Stimulated activated naive B cell treated with anti-CD40 and anti-IgM and Interleukin-4, amounts not matched to agents 10 μg/mL and 1 μg/mL and 100 μg/mL, for 72 hours (primary cell): ENCODE results near the gene TRPM6.
A peak's percentile ranks its signal among the peaks of the same experiment; 100 is the strongest.

Experiments used
- ATAC-seq, 2 donors: fragments of 150-1000 bp; cut with Tn5 transposase; replicated peaks; 2 replicates each; pipeline ENCODE4 v1.10.0; 2021; ENCODE audit warnings: moderate library complexity in 1 of 2
- DNase-seq: peaks from one replicate; pipeline ENCODE4 v3.0.0; 2021
- H3K27ac Mint-ChIP-seq: one replicate; pipeline ENCODE4 v1.8.0; 2022; ENCODE audit warnings: mild to moderate bottlenecking, mixed read lengths
- H3K27me3 Mint-ChIP-seq, 2 donors: one replicate each; pipeline ENCODE4 v1.8.0; 2022; ENCODE audit warnings: mixed read lengths in 2 of 2
- H3K36me3 Mint-ChIP-seq, 2 donors: one replicate each; pipeline ENCODE4 v1.8.0; 2022; ENCODE audit warnings: mixed read lengths in 2 of 2, mild to moderate bottlenecking in 1 of 2
- H3K4me1 Mint-ChIP-seq, 2 donors: one replicate each; pipeline ENCODE4 v1.8.0; 2022; ENCODE audit warnings: mixed read lengths in 2 of 2, mild to moderate bottlenecking in 1 of 2
- H3K4me3 Mint-ChIP-seq, 2 donors: one replicate each; pipeline ENCODE4 v1.8.0; 2022; ENCODE audit warnings: mild to moderate bottlenecking in 2 of 2, mixed read lengths in 2 of 2, moderate library complexity in 1 of 2
- H3K9me3 Mint-ChIP-seq, 2 donors: one replicate each; pipeline ENCODE4 v1.8.0; 2022; ENCODE audit warnings: mixed read lengths in 2 of 2, mild to moderate bottlenecking in 1 of 2

Gene TRPM6

DNA sequence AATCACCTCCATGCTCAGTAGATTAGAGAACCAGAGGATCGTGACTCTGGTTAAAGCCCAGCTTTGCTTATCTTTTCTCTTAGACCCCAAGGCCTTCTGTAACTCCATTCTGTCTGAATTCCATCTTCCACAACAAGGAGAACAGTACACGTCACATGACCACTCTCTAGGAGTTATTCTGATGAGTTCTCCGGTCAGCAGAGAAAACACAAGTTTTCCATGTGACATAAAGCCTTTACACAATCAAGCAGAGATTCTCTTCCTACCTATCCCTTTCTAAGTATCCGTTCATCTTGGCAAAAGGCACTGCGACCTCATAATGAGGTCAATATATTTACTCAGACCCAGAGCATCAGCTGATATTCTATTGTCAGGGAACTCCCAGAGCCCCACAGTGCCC lies 112.3 kb downstream of the TRPM6 start:
- Mint-ChIP-seq H3K27me3 (peaks cover 15 to 16% of the 10 kb centered on the region in 2 donors), H3K4me1 (no peaks in the 10 kb centered on the region), H3K36me3 (no peaks in the 10 kb centered on the region), H3K27ac (no peak overlapping the region), H3K4me3 (no peak overlapping the region), H3K9me3 (no peaks in the 10 kb centered on the region)
- DNase-seq = no peak
- ATAC-seq = no peak

DNA sequence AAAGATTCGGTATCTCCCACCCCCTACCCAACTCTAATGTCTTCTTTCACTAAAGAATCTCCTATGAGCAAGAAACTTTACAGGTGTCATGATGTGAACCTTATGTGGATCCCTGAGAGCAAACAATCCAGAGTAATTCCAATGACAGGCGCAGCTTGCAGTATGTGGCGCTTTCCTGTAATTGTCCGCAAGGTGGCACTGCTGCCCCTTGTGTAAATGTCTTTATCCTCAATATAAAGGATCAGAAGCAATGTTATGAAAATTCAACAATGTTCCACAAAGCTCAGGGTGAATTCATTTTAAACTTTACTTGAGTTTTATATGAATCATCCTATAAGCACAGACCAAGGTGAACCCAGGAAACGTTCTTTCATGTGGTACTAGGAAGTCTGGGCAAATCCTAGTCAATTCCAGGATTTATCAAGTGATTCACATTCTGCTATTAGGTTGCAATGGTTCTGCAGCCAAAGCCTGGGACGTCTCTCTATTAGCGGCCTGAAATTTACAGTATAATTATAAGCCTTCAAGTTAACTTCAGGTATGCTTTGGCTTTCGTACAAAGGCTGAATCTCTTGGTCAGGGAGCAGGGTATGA lies 113.7 kb downstream of the TRPM6 start:
- Mint-ChIP-seq H3K4me1 (no peaks in the 10 kb centered on the region), H3K36me3 (no peaks in the 10 kb centered on the region), H3K9me3 (no peaks in the 10 kb centered on the region), H3K4me3 (no peak overlapping the region), H3K27ac (no peak overlapping the region), H3K27me3 (peaks cover 12 to 16% of the 10 kb centered on the region in 2 donors)
- ATAC-seq (peak; percentile 69 to 71), DNase-seq (peak; percentile 49)

DNA sequence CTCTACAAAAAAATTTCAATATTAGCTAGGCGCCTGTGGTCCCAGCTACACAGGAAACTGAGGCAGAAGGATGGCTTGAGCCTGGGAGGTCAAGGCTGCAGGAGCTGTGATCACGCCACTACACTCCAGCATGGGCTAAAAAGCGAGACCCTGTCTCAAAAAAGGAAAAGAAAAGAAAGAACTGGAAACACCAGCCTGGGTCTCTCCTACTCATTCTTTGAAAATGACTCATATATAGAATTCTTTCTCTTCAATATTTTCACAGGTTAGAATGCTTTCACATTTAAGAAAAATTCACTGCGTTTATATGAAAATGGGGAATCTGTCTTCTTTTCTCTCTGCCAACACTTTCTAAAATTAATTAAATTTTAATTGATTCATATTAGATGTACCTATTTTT lies 115.6 kb downstream of the TRPM6 start:
- ATAC-seq = no peak
- DNase-seq = no peak
- Mint-ChIP-seq H3K4me1 (no peaks in the 10 kb centered on the region), H3K36me3 (no peaks in the 10 kb centered on the region), H3K27me3 (peaks cover 18 to 21% of the 10 kb centered on the region in 2 donors), H3K27ac (no peak overlapping the region), H3K9me3 (no peaks in the 10 kb centered on the region), H3K4me3 (no peak overlapping the region)

DNA sequence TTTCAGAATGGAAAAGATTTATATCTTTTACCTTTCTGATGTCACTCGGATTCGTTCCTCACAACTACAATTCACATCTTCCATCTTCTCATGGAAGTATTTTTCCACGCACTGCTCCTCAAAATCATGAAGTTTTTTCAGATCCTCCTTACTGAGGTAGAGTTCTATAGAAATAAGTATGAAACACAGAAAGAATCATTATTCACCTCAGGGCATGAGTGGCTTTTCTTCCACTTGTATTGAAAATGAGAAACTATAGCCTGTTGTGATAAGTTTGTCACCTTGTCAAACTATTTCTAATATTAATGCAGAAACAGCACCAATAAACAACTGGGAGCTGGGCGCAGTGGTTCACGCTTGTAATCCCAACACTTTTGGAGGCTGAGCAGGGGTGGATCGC lies 116.0 kb downstream of the TRPM6 start:
- DNase-seq = no peak
- ATAC-seq = no peak
- H3K27me3 Mint-ChIP-seq = peaks cover 18 to 21% of the 10 kb centered on the region in 2 donors
- no peaks in the 10 kb centered on the region for H3K9me3 Mint-ChIP-seq
- H3K4me1 Mint-ChIP-seq = no peaks in the 10 kb centered on the region
- no peak overlapping the region for H3K27ac Mint-ChIP-seq
- no peak overlapping the region for H3K4me3 Mint-ChIP-seq
- H3K36me3 Mint-ChIP-seq = no peaks in the 10 kb centered on the region

DNA sequence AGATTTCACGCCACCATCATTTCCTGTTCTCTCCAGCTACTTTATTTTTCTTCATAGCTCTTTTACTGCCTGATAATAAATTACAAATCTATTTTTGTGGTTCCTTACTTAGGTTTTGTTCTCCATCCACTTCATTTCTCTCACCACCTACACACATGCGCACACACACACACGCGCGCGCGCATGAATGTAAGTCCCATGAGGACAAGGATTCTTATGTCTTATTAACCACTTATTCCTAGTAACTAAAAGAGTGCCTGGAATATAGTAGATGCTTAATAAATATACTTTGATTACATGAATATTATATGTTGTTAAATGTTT lies 116.5 kb downstream of the TRPM6 start:
- Mint-ChIP-seq H3K27me3 (peaks cover 18 to 21% of the 10 kb centered on the region in 2 donors), H3K27ac (no peak overlapping the region), H3K4me3 (no peak overlapping the region), H3K36me3 (no peaks in the 10 kb centered on the region), H3K9me3 (no peaks in the 10 kb centered on the region), H3K4me1 (no peaks in the 10 kb centered on the region)
- ATAC-seq = no peak
- DNase-seq = no peak

DNA sequence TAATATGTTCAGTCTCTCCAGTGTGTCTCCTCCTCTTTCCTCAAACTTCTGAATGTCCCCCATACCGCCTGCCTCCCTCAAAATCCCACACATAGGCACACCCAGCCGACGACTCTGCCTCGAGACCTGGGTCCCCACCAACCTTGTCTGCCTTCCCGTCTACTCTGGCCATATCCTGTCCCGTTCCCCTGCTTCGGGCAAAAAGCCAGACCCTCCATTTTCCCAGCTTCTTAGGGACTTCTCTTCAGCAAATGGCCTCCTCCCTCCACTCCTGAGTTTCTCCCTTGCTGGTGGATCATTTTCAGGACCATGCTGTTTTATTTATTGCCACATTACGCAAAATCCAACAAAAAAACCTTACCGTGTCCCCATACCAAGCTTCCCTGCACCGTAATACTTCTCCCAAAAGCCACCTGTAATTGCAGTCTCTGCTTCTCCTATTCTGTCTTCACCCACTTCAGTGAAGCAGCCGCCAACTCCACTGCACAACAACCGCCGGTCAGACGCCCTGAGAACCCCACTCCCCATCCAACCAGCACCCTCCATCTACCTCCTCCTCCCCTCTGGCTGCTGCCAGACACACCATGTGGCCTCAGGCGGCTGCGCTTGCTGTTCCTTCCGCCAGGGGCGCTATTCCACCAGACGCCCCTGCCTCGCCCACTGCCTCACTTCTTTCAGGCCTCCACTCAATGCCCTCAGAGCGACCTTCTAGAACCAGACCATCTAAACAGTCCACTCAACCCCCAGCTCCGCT lies 117.0 kb downstream of the TRPM6 start:
- H3K27me3 Mint-ChIP-seq = peaks cover 18 to 21% of the 10 kb centered on the region in 2 donors
- no peaks in the 10 kb centered on the region for H3K36me3 Mint-ChIP-seq
- peak; percentile 4 for DNase-seq
- no peaks in the 10 kb centered on the region for H3K9me3 Mint-ChIP-seq
- ATAC-seq = peak; percentile 60 to 72
- H3K4me3 Mint-ChIP-seq = no peak overlapping the region
- H3K27ac Mint-ChIP-seq = no peak overlapping the region
- no peaks in the 10 kb centered on the region for H3K4me1 Mint-ChIP-seq

DNA sequence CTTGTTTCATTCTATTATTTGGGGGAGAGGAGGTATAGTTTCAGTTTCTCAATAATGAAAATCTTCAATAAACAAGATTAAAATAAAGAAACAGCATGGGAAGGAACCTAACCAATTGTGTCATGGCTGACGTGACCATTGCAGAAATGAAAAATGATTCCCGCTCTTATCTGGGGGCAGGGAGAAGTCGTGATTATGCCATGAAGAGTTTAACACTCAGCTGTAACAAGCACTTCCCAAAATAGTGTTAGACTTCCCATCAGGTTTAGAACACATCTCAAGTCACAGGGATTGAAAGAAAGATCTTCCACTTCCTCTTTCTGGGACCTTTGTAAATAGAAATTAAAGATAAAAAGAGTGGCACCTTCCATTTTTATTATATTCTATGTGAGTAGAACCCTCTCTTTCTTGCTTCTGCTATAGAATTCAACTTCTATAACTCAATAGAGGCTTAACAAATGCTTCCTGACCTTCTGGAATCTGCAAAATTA lies 122.2 kb downstream of the TRPM6 start:
- H3K36me3 Mint-ChIP-seq = no peaks in the 10 kb centered on the region
- DNase-seq (no peak), ATAC-seq (no peak)
- no peak overlapping the region for H3K4me3 Mint-ChIP-seq
- no peaks in the 10 kb centered on the region for H3K9me3 Mint-ChIP-seq
- peaks cover 0 to 2% of the 10 kb centered on the region in 2 donors for H3K4me1 Mint-ChIP-seq
- H3K27ac Mint-ChIP-seq = no peak overlapping the region
- H3K27me3 Mint-ChIP-seq = peaks cover 17 to 29% of the 10 kb centered on the region in 2 donors

DNA sequence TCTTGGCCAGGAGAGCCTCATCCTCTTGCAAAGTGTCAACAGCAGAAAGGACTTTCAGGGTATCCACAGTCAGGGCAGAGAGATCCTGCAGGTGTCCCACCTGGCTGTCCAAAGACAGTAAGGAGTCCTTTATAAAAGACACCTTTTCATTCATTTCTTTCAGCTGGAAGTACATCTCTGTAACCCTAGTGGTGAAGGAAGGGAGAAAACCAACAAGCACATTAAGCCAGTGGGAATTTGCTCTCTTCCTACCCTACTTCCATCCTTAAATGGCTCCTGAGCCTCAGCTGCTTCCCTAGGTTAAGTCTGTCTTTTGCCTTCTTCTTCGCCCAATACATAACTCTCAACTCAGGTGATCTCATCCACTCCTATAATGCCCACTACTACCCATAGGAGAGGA lies 124.8 kb downstream of the TRPM6 start:
- Mint-ChIP-seq H3K27me3 (peaks cover 8 to 16% of the 10 kb centered on the region in 2 donors), H3K27ac (no peak overlapping the region), H3K4me3 (no peak overlapping the region), H3K9me3 (no peaks in the 10 kb centered on the region), H3K4me1 (peaks cover 0 to 2% of the 10 kb centered on the region in 2 donors), H3K36me3 (no peaks in the 10 kb centered on the region)
- DNase-seq (no peak), ATAC-seq (no peak)

DNA sequence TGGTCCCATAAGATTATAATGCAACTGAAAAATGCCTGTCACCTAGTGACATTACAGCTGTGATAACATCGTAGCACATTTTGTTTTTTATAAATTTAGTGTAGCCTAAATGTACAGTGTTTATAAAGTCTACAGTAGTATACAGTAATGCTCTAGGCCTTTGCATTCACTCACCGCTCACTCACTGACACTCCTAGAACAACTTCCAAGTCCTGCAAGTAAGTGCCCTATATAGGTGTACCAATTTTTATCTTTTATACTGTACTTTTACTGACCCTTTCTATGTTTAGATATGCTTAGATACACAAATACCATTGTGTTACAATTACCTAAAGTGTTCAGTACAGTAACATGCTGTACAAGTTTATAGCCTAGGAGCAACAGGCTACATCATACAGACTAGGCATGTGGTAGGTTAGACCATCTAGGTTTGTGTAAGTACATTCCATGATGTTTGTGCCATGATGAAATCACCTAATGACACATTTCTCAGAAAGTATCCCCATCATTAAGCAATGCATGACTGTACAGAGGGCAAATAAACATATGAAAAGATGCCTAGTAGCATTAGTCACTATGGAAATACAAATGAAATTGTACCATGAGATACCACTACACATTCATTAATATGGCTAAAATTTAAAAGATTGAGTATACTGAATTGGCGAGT lies 127.6 kb downstream of the TRPM6 start:
- Mint-ChIP-seq H3K27ac (no peak overlapping the region), H3K4me1 (no peaks in the 10 kb centered on the region), H3K4me3 (no peak overlapping the region), H3K36me3 (no peaks in the 10 kb centered on the region), H3K9me3 (no peaks in the 10 kb centered on the region), H3K27me3 (peaks cover 8 to 19% of the 10 kb centered on the region in 2 donors)
- DNase-seq (no peak), ATAC-seq (no peak)

DNA sequence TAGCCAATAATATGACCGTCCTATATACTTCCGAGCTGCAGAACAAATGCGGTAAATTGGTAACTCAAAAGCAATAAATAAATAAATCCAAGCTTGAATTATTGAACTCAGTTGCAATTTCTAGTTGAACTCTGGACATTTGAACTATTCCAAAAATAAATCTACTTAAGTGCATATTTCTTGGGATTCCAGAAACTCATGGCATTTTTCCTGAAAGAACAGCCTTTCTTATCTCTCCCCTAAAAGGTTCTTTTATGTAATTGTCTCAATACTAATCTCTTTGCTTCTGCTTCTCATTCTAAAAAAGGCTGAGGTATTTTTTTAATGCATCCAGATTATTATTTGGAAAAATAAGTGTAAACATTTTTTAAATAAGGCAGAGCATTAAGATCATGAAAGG lies 131.7 kb downstream of the TRPM6 start:
- Mint-ChIP-seq H3K9me3 (no peaks in the 10 kb centered on the region), H3K27ac (no peak overlapping the region), H3K4me3 (no peak overlapping the region), H3K27me3 (peaks cover 6 to 7% of the 10 kb centered on the region in 2 donors), H3K4me1 (no peaks in the 10 kb centered on the region), H3K36me3 (no peaks in the 10 kb centered on the region)
- ATAC-seq (no peak), DNase-seq (no peak)

DNA sequence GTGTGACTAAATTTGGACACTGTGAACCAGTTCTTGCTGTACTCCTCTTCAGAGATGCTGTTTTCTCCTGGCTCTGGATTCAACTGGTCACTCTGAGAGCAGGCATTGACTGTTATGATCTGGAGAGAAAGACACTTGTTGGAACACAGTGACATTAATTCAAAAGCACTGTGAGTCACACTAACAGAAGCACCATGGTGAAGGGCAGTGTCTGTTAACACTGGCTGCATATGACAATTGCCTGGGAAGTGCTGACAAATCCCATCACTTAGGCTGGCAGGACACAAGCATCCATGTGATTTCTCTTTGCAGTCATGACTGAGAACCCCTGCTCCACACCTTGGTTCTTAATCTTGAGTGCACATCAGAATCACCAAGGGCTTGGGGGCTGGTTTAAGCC lies 132.4 kb downstream of the TRPM6 start:
- Mint-ChIP-seq H3K4me3 (no peak overlapping the region), H3K27ac (no peak overlapping the region), H3K36me3 (no peaks in the 10 kb centered on the region), H3K27me3 (peaks cover 6 to 7% of the 10 kb centered on the region in 2 donors), H3K9me3 (no peaks in the 10 kb centered on the region), H3K4me1 (no peaks in the 10 kb centered on the region)
- DNase-seq (no peak), ATAC-seq (no peak)

DNA sequence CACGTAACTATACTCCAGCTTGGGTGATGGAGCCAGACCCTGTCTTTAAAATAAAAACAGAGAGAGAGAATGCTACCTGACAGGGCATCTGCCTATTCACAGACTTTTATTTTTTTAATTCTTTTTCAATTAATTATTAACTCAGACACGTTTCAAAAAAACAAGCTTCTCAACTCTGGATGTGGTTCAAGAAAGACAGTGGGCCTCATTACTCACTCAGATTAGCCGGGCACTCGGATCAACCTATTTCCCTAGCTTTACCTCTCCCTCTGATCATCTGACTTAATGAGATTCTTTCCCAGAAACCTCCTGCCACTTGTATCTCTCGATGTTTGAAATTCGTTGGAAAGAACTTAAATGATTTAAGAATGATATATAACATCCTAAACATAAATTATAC lies 134.1 kb downstream of the TRPM6 start:
- peaks cover 6 to 11% of the 10 kb centered on the region in 2 donors for H3K27me3 Mint-ChIP-seq
- H3K9me3 Mint-ChIP-seq = no peaks in the 10 kb centered on the region
- no peak for ATAC-seq
- no peaks in the 10 kb centered on the region for H3K36me3 Mint-ChIP-seq
- no peak overlapping the region for H3K27ac Mint-ChIP-seq
- no peak overlapping the region for H3K4me3 Mint-ChIP-seq
- DNase-seq = no peak
- H3K4me1 Mint-ChIP-seq = no peaks in the 10 kb centered on the region

DNA sequence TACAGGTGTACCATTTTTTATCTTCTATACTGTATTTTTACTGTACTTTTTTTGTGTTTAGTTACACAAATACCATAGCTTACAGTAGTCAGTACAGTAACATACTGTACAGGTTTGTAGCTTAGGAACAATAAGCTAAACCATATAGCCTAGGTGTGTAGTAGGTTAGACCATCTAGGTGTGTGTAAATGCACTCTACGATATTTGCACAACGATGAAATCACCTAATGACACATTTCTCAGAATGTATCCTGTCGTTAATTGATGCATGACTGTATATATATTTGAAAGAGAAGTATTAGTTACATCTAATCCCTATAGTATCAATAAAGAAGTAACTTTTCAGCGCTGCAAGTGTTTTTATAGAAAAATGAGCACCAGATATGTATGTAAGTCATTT lies 138.8 kb downstream of the TRPM6 start:
- H3K36me3 Mint-ChIP-seq = no peaks in the 10 kb centered on the region
- no peak overlapping the region for H3K4me3 Mint-ChIP-seq
- peaks cover 29 to 37% of the 10 kb centered on the region in 2 donors for H3K27me3 Mint-ChIP-seq
- H3K9me3 Mint-ChIP-seq = no peaks in the 10 kb centered on the region
- no peak overlapping the region for H3K27ac Mint-ChIP-seq
- DNase-seq (no peak), ATAC-seq (no peak)
- H3K4me1 Mint-ChIP-seq = no peaks in the 10 kb centered on the region

DNA sequence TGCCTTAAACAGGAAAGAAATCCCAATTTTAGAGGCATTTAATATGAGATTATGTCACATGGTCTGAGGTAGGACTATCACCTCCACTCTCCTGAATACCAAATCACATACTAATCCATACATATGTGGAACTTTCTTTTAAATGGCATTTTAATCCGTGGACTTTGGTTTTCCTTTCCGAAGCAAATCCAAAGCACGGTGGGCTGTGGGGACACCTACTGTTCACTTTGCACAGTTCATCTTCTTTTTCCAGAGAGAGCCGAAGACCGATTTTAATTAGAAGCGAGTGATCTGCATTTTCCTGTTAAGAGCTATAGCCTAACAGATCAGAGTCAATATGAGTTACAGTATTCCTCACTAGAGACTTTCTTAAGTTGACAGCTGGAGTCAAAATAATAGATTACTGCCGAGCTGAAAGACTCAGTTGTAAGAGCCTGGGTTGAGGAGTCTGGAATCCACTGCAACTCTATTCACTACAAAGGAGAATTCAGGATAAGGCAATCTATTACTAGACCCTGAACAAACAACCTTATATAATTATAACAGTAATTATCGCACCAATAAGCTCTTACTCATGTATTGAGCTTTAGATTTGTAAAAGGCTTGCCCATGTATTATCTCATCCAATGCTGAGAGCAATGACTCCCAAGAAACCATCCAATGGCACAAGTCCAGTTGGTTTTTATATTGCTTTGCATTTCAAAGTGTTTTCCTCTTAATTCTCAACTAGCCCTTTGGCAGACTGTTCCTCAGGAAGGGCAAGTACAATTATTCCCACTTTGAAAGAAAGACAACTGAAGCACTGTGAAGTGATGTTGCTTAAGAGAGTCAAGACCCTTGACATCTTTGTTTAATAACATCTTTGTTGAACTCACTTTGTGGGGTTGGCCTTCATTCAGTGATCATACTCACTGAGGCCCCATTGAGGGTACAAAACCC lies 144.7 kb downstream of the TRPM6 start:
- no peaks in the 10 kb centered on the region for H3K4me1 Mint-ChIP-seq
- DNase-seq (no peak), ATAC-seq (no peak)
- no peaks in the 10 kb centered on the region for H3K9me3 Mint-ChIP-seq
- H3K4me3 Mint-ChIP-seq = no peak overlapping the region
- no peak overlapping the region for H3K27ac Mint-ChIP-seq
- H3K27me3 Mint-ChIP-seq = peaks cover 30 to 35% of the 10 kb centered on the region in 2 donors
- H3K36me3 Mint-ChIP-seq = no peaks in the 10 kb centered on the region
